ENCODE data around the gene ENTPD6.
"Not testable (repeated sequence)": the region's sequence is repeated elsewhere in the genome, so short reads cannot be mapped to it uniquely, and the experiment has no call there.

The ENTPD6 gene

GRCh38 chr20:25195014-25195961, at the start of gene ENTPD6:
ENTPD6 (plus strand) TSS chr20:25195712; CDS start chr20:25206537, 10,825 bp downstream.
- peak; percentile 77 to 78 for ATAC-seq

- no peak for ATAC-seq
Measured at GRCh38 chr20:25146976-25147375, 48.5 kb upstream of the ENTPD6 start.

GRCh38 chr20:25147716-25148115, 47.8 kb upstream of the ENTPD6 start:
- no peak for ATAC-seq

GRCh38 chr20:25148181-25148981, 47.1 kb upstream of the ENTPD6 start:
- peak; percentile 81 to 85 for ATAC-seq

- ATAC-seq: no peak
Measured at GRCh38 chr20:25148982-25149846, 46.3 kb upstream of the ENTPD6 start.

DNA sequence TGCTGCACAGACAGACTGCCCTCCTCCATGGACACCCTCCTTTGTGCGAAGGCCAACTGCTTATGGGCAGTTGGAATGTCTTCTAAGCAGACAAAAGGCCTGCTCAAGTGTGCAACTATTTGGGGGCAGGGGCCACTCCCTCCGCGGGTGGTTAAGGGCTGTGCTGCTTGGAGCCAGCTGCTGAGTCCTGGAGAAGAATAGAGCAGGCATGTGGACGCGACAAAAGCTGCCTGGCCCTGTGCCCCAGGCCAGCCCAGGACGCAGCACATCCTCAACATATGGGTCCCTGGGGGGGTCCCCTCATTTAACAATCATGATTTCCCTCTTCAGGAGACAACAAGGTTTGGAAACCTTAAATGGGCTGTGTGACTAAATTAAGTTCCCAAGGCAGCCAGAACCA, 45.5 kb upstream of the ENTPD6 start:
- no peak for ATAC-seq

- no peak for ATAC-seq
Measured at GRCh38 chr20:25158043-25158442, 37.5 kb upstream of the ENTPD6 start.

GRCh38 chr20:25160467-25160866, 35.0 kb upstream of the ENTPD6 start:
- peak; percentile 92 to 93 for ATAC-seq

- peak; percentile 57 to 71 for ATAC-seq
Measured at GRCh38 chr20:25160897-25161296, 34.6 kb upstream of the ENTPD6 start.

GRCh38 chr20:25165128-25165527, 30.4 kb upstream of the ENTPD6 start:
- no peak for ATAC-seq

- ATAC-seq: not testable (repeated sequence)
Measured at GRCh38 chr20:25166105-25166782, 29.3 kb upstream of the ENTPD6 start.

GRCh38 chr20:25173321-25173720, 22.2 kb upstream of the ENTPD6 start:
- ATAC-seq: no peak

DNA sequence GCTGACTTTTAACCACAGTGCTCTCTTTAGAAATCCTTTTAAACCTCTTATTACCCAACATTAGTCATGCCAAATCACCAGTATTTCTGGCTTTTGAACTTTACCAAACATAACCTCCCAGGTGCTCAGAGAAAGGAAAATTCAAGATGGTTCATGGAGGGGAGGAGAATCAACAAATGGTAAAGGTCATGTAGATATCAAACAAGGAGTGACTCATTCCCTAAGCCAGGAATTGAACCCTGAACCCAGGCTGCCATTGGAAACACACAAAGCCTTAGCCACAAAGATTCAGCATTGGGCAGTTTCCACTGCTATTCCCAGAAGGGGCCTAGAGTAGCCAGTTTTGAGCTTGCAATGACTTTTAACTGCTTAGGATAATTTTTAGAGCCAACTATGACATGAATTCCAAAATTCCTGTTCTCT, 21.6 kb upstream of the ENTPD6 start:
- ATAC-seq: no peak

GRCh38 chr20:25176184-25176583, 19.3 kb upstream of the ENTPD6 start:
- no peak for ATAC-seq

DNA sequence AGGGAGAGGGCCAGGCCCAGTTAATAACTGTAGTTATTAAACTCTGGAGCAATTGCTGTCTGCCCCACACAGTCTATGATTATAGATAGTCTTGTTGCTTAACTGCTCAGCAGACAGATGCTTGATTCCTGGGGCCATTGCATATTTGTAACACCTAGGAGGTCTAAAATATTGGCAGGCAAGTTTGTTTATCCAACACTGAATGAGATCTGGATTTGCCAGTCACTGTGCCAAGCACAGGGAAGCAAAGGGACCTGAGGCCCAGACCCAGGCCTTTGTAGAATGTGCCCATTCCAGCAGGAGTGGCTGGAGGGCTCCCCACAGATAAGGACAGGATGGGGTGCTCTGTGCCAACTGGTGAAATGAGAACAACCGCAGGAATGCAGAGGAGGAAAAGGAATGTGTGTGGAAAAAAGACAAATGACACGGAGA, 17.6 kb upstream of the ENTPD6 start:
- ATAC-seq: no peak

- ATAC-seq: peak; percentile 21 to 43
Measured at GRCh38 chr20:25178563-25179438, 16.7 kb upstream of the ENTPD6 start.

- no peak for ATAC-seq
Measured at GRCh38 chr20:25179439-25180089, 15.9 kb upstream of the ENTPD6 start.

DNA sequence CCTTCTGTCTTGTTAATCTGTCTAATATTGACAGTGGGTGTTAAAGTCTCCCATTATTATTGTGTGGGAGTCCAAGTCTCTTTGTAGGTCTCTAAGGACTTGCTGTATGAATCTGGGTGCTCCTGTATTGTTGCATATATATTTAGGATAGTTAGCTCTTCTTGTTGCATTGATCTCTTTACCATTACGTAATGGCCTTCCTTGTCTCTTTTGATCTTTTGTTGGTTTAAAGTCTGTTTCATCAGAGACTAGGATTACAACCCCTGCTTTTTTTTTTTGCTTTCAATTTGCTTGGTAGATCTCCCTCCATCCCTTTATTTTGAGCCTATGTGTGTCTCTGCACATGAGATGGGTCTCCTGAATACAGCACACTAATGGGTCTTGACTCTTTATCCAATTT, 11.1 kb upstream of the ENTPD6 start:
- ATAC-seq: not testable (repeated sequence)

DNA sequence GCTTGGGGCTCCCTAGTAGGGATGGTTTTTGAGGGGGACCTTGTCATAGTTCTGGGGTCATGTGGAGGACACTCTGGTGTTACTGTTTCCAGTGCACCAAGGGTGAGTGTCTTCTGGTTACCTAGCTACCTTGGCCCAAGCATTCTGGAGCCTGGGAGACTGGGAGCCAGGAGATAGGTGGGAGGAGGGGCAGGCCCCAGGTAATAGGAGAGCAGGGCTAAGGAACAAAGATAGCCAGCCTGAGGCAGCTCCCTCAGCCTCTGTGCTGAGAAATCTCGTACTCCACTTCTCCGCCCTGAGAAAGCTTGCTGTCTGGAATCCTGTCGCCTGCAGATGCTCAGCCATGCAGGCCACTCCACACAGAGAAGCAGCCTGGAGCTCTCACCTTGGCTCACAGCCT, 8.3 kb upstream of the ENTPD6 start:
- no peak for ATAC-seq

DNA sequence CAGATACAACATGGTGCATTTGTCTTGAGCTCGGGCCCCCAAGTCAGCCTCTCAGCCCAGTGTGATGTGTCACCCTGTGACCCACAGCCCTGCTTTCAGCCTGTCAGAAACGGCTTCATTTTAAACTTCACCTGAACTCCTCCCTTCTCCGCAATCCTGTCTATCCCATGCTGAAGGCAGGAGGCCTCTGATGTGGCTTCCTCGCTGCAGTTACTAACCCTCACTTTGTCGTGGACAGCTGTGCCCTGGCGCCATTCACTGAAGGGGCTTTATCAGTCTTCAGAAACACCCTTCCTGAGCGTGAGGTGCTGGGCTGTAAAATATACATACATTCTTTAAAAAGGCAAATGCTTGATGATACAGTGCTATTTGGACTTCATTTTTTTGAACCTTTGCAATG, 7.9 kb upstream of the ENTPD6 start:
- ATAC-seq: no peak

All from activated CD4-positive, CD25-positive, alpha-beta regulatory T cell treated with anti-CD3 and anti-CD28 coated beads, Interleukin-2, amount 50 U/mL, for 24 hours (primary cell).